Stimulated activated CD8-positive, alpha-beta memory T cell treated with anti-CD3 and anti-CD28 coated beads, Interleukin-7, amount 100 ng/mL, for 48 hours (primary cell): Measurements from ENCODE around the gene ATXN1.
A peak's percentile ranks its signal among the peaks of the same experiment; 100 is the strongest.

Experiments used
- DNase-seq, 2 donors: peaks; one replicate each; pipeline ENCODE4 v3.0.0-alpha.2; 2020; ENCODE audit warnings: low read depth in 1 of 2; ENCODE audit errors: extremely low read depth in 1 of 2

Gene ATXN1

GRCh38 chr6:16783952-16784565 lies 22.8 kb upstream of the ATXN1 start:
- DNase-seq: no peak

DNA sequence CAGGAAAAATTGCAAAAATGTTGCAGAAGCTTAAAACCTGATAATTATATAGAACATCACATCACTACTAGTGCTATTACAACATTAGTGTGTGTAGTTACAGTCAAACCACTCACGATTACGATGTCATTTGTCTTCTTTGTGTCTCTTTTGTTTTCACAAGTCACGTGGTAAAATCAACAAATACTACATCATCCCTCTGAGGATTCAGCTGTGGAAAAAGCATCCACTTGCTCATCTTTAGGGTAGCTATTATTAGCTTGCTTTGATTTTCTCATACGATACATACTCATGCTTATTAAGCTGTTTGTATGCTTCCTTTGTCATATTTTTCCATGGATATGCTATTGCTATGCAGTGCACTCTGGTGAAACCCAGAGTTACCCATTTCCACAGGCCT lies 22.2 kb upstream of the ATXN1 start:
- no peak for DNase-seq

- DNase-seq: no peak
These were observed 21.0 kb upstream of the ATXN1 start for GRCh38 chr6:16782278-16782677.

DNA sequence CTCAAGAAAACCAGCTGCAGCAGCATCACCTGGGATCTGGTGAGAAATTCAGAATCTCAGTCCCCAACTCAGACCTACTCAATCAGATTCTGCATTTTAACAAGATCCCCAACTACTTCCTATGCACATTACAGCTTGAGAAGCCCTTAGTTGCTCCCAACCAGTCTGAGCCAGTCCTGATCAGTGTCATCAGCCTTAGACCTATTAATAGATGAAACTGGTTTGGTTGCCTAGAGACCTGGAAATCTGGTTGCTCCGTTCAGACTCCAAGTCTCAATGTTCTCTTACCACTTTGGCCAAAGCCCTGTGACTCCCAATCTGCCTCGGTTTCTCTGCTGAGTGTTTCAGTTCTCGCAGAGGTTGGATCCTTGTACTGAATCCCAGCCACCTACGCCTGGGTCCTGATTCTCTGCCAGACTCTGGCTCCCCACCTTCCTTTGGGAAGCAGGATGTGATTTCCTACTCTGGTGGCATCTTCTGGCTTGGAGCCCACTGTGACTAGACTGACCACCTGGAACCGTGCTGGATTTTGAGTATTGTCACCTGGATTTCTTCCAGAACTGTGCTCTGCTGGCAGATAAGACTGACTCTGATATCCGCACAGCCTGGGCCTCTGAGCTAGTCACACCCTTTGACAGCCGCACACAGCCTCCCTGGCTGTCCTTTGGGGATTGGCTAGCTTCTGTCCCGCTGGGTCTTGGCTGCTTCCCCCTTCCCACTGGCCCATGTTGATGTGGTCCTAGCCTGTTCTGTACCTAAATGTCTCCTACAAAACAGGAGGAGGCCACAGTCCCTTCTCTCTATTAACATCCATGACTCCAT lies 20.3 kb upstream of the ATXN1 start:
- DNase-seq: no peak

DNA sequence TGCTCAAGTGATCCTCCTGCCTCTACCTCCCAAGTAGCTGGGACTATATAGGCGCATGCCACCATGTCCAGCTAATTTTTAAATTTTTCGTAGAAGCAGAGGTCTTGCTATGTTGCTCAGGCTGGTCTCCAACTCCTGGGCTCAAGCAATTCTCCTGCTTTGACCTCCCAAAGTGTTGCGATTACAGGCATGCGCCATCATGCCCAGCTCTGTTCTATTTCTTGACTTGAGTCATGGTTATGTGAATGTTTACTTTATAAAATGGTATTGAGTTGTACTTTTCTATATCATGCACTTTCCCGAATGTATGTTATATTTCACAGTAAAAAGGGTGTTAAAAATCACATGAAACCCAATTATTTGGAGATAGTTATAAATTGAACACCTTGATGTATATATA lies 17.3 kb upstream of the ATXN1 start:
- DNase-seq: no peak

DNA sequence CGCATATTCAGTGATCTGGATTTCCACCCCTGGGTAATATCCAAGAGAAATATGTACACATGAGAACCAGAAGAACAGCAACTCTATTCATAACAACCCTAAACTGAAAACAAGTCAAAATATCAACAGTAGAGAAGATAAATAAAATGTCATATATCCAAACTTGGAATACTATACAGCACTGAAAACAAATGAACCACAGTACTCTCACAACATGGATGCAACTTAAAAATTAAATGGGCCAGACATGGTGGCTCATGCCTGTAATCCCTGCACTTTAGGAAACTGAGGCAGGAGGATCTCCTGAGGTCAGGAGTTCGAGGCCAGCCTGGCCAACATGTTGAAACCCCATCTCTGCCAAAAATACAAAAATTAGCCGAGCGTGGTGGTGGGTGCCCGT lies 16.5 kb upstream of the ATXN1 start:
- no peak for DNase-seq

DNA sequence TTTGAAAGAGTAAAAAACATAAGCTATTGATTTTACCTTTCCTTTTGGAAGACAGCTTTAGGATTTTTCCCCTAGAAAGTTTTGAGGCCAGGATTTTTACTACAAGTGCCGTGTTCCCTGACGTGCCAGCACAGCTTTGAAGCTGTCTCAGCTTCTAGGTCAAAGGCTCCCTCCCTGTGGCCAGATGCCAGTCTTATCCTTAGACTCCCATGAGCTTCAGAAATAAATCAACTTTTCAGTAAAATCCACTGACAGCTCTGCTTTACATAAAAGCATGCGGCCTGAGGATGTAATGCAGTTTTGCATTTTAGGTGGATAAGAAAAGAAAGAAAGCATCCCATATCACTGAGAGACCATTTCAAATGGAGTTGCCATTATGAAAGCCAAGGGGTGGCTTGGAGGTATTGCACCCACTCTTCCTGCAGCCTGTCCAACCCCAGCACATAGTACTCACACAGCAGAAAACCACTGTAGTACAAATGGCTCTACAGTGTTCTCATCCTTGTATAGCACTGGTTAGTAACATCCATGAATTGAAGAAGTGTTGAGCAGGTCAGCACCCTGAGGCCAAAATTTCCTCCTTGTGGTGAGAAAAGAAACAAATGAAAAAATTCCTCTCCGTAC lies 15.2 kb upstream of the ATXN1 start:
- DNase-seq: no peak

DNA sequence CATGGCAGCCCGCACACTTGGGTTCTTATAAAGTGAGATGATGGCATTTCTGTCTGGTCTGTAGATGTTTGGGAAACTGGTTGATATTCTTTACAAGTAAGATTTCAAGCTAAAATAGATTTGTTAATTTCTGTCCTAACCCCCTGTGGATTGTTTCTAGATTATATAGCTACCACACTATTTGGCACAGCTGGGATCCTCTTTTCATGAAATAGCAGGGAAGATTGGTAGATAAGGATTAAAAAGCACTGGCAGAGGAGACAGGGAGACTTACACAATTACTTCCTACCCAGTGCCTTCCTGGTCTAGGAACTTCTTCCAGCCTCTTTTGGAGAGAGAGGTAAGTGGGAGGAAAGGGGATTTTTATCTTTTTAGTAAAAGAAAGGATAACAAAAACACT lies 13.2 kb upstream of the ATXN1 start:
- no peak for DNase-seq

DNA sequence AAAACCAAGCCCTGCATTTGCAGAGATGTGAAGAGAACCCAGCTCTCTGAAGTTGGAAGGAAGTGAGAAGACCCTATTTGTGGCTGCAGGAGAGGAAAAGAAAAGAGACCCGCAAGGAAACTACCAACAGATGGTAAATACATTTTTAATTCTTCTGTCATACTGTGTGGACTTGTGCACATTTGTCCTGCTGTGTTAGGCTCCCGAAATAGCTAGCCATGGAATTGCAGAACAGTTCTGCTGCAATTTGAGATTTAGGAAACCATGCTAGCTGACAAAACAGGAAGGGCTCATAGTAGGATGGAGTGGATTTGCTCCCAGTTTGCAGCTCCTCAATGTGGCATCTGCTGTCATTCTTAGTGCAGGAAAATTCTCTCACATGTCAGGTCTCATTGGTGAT lies 12.1 kb upstream of the ATXN1 start:
- no peak for DNase-seq

DNA sequence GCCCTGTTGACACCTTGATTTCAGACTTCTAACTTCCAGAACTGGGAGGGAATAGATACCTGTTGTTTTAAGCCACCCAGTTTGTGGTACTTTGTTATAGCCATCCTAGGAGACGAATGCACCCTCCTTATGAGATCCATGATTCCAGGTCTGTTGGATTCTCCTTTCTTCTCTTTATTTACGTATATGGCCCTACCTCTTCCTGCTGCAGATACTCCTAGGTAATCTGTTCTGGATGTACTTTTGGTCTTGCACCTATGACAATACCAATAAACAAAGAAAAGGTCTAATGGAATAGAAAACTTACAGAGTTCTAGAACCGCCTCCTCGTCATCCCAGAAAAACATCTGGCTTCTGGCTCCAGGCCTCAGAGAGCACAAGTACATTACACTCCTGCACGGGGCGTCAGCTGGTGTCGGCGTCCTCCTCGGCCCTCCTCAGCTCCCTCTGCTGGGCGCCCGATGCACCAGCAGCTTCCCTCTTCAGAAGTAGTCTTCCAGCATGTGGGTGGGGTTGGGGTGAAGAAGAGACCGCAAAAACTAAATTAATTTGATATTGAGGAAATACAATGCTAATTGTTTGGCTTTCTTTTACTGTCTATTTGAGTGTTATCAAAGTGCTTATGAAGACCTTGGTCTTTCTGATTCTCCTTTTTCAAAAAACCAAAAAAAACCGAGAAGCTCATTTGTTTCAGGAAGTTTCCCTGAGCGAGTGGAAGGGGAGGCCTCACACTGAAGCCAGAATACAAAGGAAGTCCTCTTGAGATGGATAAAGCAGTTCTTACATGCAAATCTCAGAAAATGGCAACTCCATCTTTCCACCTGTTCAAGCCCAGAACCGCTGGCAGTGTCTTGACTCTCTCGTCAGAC lies 9.7 kb upstream of the ATXN1 start:
- peak in 1 of 2 donors; percentile 61 for DNase-seq

DNA sequence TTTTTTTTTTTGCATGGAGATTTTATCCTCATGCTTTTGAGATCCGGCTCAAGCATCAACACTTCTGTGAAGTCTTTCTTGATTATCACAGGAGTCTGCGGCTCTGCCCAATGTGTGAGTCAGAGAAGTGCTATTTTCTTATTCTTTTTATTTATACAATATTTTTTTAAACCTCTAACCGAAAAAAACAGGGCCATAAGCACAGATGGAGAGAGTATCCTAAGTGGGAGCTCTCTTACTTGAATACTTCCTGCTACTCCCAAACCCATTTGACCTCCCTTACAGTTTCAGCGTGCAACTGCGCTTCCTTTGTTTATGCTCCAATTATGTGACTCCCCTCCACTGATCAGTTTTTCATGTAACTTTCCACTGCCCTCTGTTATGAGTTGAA lies 8.7 kb upstream of the ATXN1 start:
- no peak for DNase-seq

- DNase-seq: peak in 1 of 2 donors; percentile 65
These were observed 8.1 kb upstream of the ATXN1 start for GRCh38 chr6:16769131-16769985.

GRCh38 chr6:16768477-16768830 lies 7.2 kb upstream of the ATXN1 start:
- no peak for DNase-seq

GRCh38 chr6:16767765-16768476 lies 6.7 kb upstream of the ATXN1 start:
- no peak for DNase-seq

DNA sequence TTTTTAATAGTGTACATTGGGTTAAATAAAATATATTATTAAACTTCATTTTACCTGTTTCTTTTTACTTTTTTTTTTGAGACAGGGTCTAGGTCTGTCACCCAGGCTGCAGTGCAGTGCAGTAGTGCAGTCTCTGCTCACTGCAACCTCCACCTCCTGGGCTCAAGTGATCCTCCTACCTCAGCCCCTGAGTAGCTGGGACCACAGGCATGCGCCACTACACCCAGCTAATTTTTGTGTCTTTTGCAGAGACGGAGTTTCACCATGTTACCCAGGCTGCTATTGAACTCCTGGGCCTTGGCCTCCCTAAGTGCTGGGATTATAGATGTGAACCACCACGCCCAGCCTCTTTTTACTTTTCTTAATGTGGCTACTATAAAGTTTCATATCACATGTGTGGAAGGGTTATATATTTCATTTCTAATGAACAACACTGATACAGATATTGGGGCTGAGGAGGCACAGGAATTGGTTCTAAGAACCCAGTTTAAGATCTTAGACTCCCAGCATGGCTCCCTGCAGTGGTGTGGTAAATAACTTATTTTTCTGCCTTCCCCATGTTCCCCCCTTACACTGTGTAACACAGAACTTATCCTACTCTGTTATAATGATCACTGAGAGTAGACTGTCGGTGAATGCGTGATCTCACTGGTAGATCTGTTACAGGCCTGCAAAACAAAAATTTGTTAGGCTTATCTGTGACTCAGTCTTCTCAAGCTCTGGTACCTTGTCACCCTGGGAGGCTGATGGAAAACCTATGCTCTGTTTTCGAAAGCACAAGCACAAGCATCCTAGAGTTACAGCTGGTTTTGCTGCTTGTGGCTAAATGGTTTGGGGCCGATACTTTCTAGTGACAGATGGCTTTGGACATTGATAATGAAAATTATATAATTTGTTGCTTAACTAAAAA lies 5.8 kb upstream of the ATXN1 start:
- no peak for DNase-seq

DNA sequence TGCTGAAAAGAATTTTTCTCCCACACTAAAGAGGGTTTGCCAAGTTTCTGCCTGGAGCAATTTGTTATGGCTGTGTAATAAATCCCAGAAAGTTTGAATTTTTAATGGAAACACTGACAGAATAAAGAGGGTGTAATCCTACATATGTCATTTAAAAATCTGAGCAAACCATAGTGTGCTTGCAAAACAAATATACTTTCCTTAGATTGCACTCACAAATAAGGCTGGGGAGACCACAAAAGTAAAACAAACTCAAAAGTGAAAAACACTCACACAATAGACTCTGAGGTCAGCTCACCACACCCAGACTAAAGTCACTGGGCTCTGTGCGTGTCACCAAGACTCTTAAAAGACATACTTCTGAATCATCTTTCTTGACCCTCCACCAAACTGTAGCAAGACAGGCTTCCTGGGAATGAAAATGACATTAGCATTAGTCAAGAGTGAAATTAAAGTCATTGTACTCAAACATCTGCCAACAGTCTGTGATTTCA lies 4.8 kb upstream of the ATXN1 start:
- DNase-seq: peak in 1 of 2 donors; percentile 58

GRCh38 chr6:16765235-16765634 lies 4.0 kb upstream of the ATXN1 start:
- DNase-seq: no peak

DNA sequence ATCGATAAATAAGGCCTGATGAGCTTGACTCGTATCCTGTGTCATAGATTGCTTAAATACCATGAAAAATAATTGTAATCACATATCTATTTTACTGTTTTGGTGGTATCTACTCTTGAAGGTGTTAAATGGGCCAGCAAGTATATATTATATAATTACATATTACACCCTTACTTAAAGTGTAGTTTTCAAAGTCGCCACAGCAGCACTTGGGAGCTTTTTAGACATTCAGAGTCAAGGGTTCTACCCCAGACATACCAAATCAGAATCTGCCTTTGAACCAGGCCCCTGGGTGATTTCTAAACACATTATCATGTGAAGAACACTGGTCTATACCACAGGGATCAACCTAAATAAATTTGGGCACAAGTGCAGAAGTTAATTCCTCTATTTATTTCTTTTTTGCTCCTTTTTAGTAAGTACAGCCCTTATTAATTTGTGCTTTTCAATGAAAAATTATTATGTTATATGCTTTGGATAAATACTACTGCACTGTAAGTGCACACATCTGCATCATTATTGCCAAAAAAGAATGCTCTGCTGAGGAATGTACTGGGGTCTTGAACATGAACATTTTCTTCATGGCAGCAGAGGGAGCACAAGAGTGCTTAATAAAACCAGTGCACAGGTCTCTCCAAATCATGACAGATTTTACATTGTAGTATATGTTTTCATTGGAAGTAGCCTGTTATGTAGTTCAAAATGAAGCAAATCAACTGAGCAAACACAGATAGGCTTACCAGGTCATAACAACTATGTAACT lies 3.1 kb upstream of the ATXN1 start:
- DNase-seq: no peak
